Measurements from ENCODE around the gene SLC35C1.

- no peak for TF ChIP-seq CTCF (IDR thresholded peaks at IDR 0.05; ENCODE audit: low read depth, low read length)
- TF ChIP-seq EZH2phosphoT487 (IDR thresholded peaks at IDR 0.05; ENCODE audit: low read depth): no peak
Observed at GRCh38 chr11:45846174-45846675, 41.3 kb downstream of the SLC35C1 start.

Data from OCI-LY3 (cell line).